Measurements from ENCODE around the gene FEZ2.

DNA sequence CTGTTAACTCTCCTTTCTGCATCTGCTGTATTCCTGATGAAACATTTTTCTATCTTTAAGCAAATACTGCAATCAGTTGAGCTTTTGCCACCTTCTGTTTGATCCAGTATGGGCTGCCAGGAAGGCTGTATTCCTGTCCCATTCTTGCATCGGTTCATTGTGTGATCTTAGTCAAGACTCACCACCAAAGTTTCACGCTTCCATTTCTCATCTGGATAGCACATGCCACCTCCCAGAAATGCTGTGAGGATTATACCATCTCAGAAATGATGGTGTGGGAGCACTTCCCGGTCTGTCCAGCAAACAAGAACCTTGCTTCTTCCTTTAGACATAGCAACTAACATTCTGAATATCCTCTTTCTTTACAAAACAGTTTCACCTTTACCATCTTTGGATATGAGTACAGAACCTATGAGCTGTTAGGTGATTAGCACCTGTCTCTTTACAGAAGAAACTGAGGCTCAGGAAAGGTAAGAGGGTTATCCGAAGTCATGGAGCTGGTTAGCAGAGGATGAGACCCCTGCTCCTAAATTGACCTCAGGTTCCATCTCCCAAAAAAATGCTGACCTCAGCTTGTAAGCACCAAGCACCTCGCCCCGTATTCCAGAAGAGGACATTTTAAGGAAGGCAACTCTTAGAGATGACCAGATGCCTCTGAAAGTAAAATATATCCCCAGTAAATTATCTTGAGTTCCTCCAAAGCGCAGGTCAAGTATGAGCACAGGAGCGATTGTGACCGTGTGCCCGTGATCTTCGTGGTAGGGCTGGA, 56.8 kb downstream of the FEZ2 start:
- TF ChIP-seq, protein P1, sequence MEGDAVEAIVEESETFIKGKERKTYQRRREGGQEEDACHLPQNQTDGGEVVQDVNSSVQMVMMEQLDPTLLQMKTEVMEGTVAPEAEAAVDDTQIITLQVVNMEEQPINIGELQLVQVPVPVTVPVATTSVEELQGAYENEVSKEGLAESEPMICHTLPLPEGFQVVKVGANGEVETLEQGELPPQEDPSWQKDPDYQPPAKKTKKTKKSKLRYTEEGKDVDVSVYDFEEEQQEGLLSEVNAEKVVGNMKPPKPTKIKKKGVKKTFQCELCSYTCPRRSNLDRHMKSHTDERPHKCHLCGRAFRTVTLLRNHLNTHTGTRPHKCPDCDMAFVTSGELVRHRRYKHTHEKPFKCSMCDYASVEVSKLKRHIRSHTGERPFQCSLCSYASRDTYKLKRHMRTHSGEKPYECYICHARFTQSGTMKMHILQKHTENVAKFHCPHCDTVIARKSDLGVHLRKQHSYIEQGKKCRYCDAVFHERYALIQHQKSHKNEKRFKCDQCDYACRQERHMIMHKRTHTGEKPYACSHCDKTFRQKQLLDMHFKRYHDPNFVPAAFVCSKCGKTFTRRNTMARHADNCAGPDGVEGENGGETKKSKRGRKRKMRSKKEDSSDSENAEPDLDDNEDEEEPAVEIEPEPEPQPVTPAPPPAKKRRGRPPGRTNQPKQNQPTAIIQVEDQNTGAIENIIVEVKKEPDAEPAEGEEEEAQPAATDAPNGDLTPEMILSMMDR (IDR thresholded peaks at IDR 0.05), result no peak
- TF ChIP-seq RAD21 (conservative IDR thresholded peaks at IDR 0.05 in 1 of 2, IDR thresholded peaks at IDR 0.05 in 1 of 2) (no peak), PHF8 (IDR thresholded peaks at IDR 0.05; ENCODE audit: borderline replicate concordance, low read depth) (no peak), GATA3 (IDR thresholded peaks at IDR 0.05; ENCODE audit: borderline replicate concordance) (no peak), NPAS2 (CRISPR knock-in tag; IDR thresholded peaks at IDR 0.05; ENCODE audit: borderline replicate concordance) (no peak)
- TF ChIP-seq, protein P2, sequence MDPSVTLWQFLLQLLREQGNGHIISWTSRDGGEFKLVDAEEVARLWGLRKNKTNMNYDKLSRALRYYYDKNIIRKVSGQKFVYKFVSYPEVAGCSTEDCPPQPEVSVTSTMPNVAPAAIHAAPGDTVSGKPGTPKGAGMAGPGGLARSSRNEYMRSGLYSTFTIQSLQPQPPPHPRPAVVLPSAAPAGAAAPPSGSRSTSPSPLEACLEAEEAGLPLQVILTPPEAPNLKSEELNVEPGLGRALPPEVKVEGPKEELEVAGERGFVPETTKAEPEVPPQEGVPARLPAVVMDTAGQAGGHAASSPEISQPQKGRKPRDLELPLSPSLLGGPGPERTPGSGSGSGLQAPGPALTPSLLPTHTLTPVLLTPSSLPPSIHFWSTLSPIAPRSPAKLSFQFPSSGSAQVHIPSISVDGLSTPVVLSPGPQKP (IDR thresholded peaks at IDR 0.05; ENCODE audit: low read depth, low read length), result no peak
- TF ChIP-seq, protein P3, sequence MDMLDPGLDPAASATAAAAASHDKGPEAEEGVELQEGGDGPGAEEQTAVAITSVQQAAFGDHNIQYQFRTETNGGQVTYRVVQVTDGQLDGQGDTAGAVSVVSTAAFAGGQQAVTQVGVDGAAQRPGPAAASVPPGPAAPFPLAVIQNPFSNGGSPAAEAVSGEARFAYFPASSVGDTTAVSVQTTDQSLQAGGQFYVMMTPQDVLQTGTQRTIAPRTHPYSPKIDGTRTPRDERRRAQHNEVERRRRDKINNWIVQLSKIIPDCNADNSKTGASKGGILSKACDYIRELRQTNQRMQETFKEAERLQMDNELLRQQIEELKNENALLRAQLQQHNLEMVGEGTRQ (IDR thresholded peaks at IDR 0.05), result no peak

All from A549 (cell line).